Measurements from ENCODE around the gene ISOC1. TPM values are rescaled to one million over a fixed set of nuclear protein-coding genes. Genes with fewer than 3 reads are reported as not detected.

ISOC1 gene
- polyA plus RNA-seq, 1 donor (not counting 4 experiments of a cell fraction or from before 2014, with no cell fraction given) = 26.4 TPM

- Histone ChIP-seq H3K9me3 (ENCODE audit: control insufficient read depth, low read depth, low read length) (no peaks in the 10 kb centered on the region), H3K4me2 (ENCODE audit: control insufficient read depth, extremely low read depth, insufficient read depth, low read depth, low read length) (no peak overlapping the region), H3K79me2 (ENCODE audit: control insufficient read depth, insufficient read depth, low read length) (no peaks in the 10 kb centered on the region), H4K20me1 (ENCODE audit: control insufficient read depth, extremely low read depth, insufficient read depth, low read length) (no peaks in the 10 kb centered on the region), H3K27me3 (ENCODE audit: control insufficient read depth, extremely low read depth, insufficient read depth, low read length) (no peaks in the 10 kb centered on the region), H3K9me1 (ENCODE audit: control insufficient read depth, extremely low read depth, insufficient read depth, low read length) (no peaks in the 10 kb centered on the region), H3K4me1 (ENCODE audit: control insufficient read depth, extremely low read depth, insufficient read depth, low read length) (no peaks in the 10 kb centered on the region), H3K9ac (ENCODE audit: control insufficient read depth, extremely low read depth, insufficient read depth, low read length) (no peak overlapping the region), H3K27ac (ENCODE audit: control insufficient read depth, insufficient read depth, low read length) (no peak overlapping the region), H3K4me3 (ENCODE audit: control insufficient read depth in 2 of 3, extremely low read depth in 1 of 3, insufficient read depth in 2 of 3, low read depth in 1 of 3, low read length in 3 of 3) (no peak overlapping the region), H3K36me3 (ENCODE audit: control insufficient read depth in 2 of 2, extremely low read depth in 1 of 2, insufficient read depth in 2 of 2, low read length in 2 of 2) (no peaks in the 10 kb centered on the region), H2AFZ (ENCODE audit: control insufficient read depth, low read length) (no peak overlapping the region)
- DNase-seq (ENCODE audit: low read depth, low spot score) (no peak), FAIRE-seq (no peak)
- no peak for TF ChIP-seq EZH2 (IDR thresholded peaks at IDR 0.05; ENCODE audit: low read length)
- no peak for TF ChIP-seq CTCF (optimal IDR thresholded peaks at IDR 0.05 in 1 of 3, IDR thresholded peaks at IDR 0.05 in 1 of 3, conservative IDR thresholded peaks at IDR 0.05 in 1 of 3; ENCODE audit: extremely low read depth in 1 of 3, insufficient read depth in 2 of 3, low read length in 3 of 3)
- dilution Hi-C loops (cut with MboI; ENCODE audit: extremely low pct_ligation_motif_present, low sequenced_read_pairs) = no loop called here
These were observed 46.0 kb upstream of the ISOC1 start for GRCh38 chr5:129048509-129048908.

- no peak overlapping the region for H3K27ac ChIP-seq (ENCODE audit: control insufficient read depth, insufficient read depth, low read length)
- no peak for FAIRE-seq
- no peaks in the 10 kb centered on the region for H3K79me2 ChIP-seq (ENCODE audit: control insufficient read depth, insufficient read depth, low read length)
- no peak overlapping the region for H3K4me3 ChIP-seq (ENCODE audit: control insufficient read depth in 2 of 3, extremely low read depth in 1 of 3, insufficient read depth in 2 of 3, low read depth in 1 of 3, low read length in 3 of 3)
- no peaks in the 10 kb centered on the region for H3K4me1 ChIP-seq (ENCODE audit: control insufficient read depth, extremely low read depth, insufficient read depth, low read length)
- H3K9me1 ChIP-seq (ENCODE audit: control insufficient read depth, extremely low read depth, insufficient read depth, low read length) = no peaks in the 10 kb centered on the region
- dilution Hi-C loops (cut with MboI; ENCODE audit: extremely low pct_ligation_motif_present, low sequenced_read_pairs) = no loop called here
- no peak overlapping the region for H2AFZ ChIP-seq (ENCODE audit: control insufficient read depth, low read length)
- no peak overlapping the region for H3K4me2 ChIP-seq (ENCODE audit: control insufficient read depth, extremely low read depth, insufficient read depth, low read depth, low read length)
- no peaks in the 10 kb centered on the region for H3K27me3 ChIP-seq (ENCODE audit: control insufficient read depth, extremely low read depth, insufficient read depth, low read length)
- H3K9ac ChIP-seq (ENCODE audit: control insufficient read depth, extremely low read depth, insufficient read depth, low read length) = no peak overlapping the region
- H4K20me1 ChIP-seq (ENCODE audit: control insufficient read depth, extremely low read depth, insufficient read depth, low read length) = no peaks in the 10 kb centered on the region
- TF ChIP-seq EZH2 (IDR thresholded peaks at IDR 0.05; ENCODE audit: low read length) = no peak
- TF ChIP-seq CTCF (optimal IDR thresholded peaks at IDR 0.05 in 1 of 3, IDR thresholded peaks at IDR 0.05 in 1 of 3, conservative IDR thresholded peaks at IDR 0.05 in 1 of 3; ENCODE audit: extremely low read depth in 1 of 3, insufficient read depth in 2 of 3, low read length in 3 of 3) = no peak
- H3K36me3 ChIP-seq (ENCODE audit: control insufficient read depth in 2 of 2, extremely low read depth in 1 of 2, insufficient read depth in 2 of 2, low read length in 2 of 2) = no peaks in the 10 kb centered on the region
- no peaks in the 10 kb centered on the region for H3K9me3 ChIP-seq (ENCODE audit: control insufficient read depth, low read depth, low read length)
- DNase-seq (ENCODE audit: low read depth, low spot score) = no peak
These were observed 45.3 kb upstream of the ISOC1 start for GRCh38 chr5:129049126-129049799.
